ENCODE data around the gene PLCH1. TPM values are rescaled to one million over a fixed set of nuclear protein-coding genes. Genes with fewer than 3 reads are reported as not detected.

The PLCH1 gene
- total RNA-seq, 4 donors from 2014 or later = 0.19 to 2.1 (median 0.28) TPM

- Histone ChIP-seq H3K27ac (no peak overlapping the region), H3K9me3 (no peaks in the 10 kb centered on the region), H3K4me1 (no peaks in the 10 kb centered on the region), H3K27me3 (no peaks in the 10 kb centered on the region), H3K36me3 (no peaks in the 10 kb centered on the region), H3K4me3 (no peak overlapping the region)
- no peak for TF ChIP-seq POLR2A (IDR thresholded peaks at IDR 0.05)
- no peak for TF ChIP-seq CTCF (IDR thresholded peaks at IDR 0.05)
- intact Hi-C loops (cut with DNase I) = no loop called here
- no peak for DNase-seq
Observed at GRCh38 chr3:155596615-155597014, 148.3 kb downstream of the PLCH1 start.

GRCh38 chr3:155595371-155595770, 149.5 kb downstream of the PLCH1 start:
- Histone ChIP-seq H3K27ac (no peak overlapping the region), H3K9me3 (no peaks in the 10 kb centered on the region), H3K4me1 (no peaks in the 10 kb centered on the region), H3K36me3 (no peaks in the 10 kb centered on the region), H3K27me3 (no peaks in the 10 kb centered on the region), H3K4me3 (no peak overlapping the region)
- TF ChIP-seq CTCF (IDR thresholded peaks at IDR 0.05) (no peak), POLR2A (IDR thresholded peaks at IDR 0.05) (no peak)
- DNase-seq = no peak
- intact Hi-C loops (cut with DNase I) = no loop called here

GRCh38 chr3:155594526-155595187, 150.2 kb downstream of the PLCH1 start:
- DNase-seq = no peak
- intact Hi-C loops (cut with DNase I) = no loop called here

GRCh38 chr3:155587581-155587980, 157.3 kb downstream of the PLCH1 start:
- intact Hi-C loops (cut with DNase I) = no loop called here

More at GRCh38 chr3:155594526-155595187, 150.2 kb downstream of the PLCH1 start:
- no peaks in the 10 kb centered on the region for H3K36me3 ChIP-seq
- 54 to 70% methylated on average over 4 of the region's 4 CpGs for WGBS, 2 donors
- H3K27me3 ChIP-seq = no peaks in the 10 kb centered on the region
- H3K4me3 ChIP-seq = no peak overlapping the region
- H3K4me1 ChIP-seq = no peaks in the 10 kb centered on the region
- H3K27ac ChIP-seq = no peak overlapping the region
- TF ChIP-seq CTCF (IDR thresholded peaks at IDR 0.05) (no peak), POLR2A (IDR thresholded peaks at IDR 0.05) (no peak)
- no peaks in the 10 kb centered on the region for H3K9me3 ChIP-seq

GRCh38 chr3:155585384-155585783, 159.5 kb downstream of the PLCH1 start:
- H3K36me3 ChIP-seq = no peaks in the 10 kb centered on the region
- no peak for TF ChIP-seq POLR2A (IDR thresholded peaks at IDR 0.05)
- no peak for TF ChIP-seq CTCF (IDR thresholded peaks at IDR 0.05)
- H3K27ac ChIP-seq = no peak overlapping the region
- H3K4me3 ChIP-seq = no peak overlapping the region
- WGBS, 2 donors = 65 to 91% methylated on average over 2 of the region's 2 CpGs
- H3K4me1 ChIP-seq = no peaks in the 10 kb centered on the region
- H3K9me3 ChIP-seq = no peaks in the 10 kb centered on the region
- no peak for DNase-seq
- intact Hi-C loops (cut with DNase I) = no loop called here
- H3K27me3 ChIP-seq = no peaks in the 10 kb centered on the region

More at GRCh38 chr3:155587581-155587980, 157.3 kb downstream of the PLCH1 start:
- Histone ChIP-seq H3K27me3 (no peaks in the 10 kb centered on the region), H3K9me3 (no peaks in the 10 kb centered on the region), H3K4me3 (no peak overlapping the region), H3K27ac (no peak overlapping the region), H3K36me3 (no peaks in the 10 kb centered on the region), H3K4me1 (no peaks in the 10 kb centered on the region)
- 79 to 97% methylated on average over 2 of the region's 2 CpGs for WGBS, 2 donors
- DNase-seq = no peak
- TF ChIP-seq CTCF (IDR thresholded peaks at IDR 0.05) (no peak), POLR2A (IDR thresholded peaks at IDR 0.05) (no peak)
